ENCODE data around the gene IKZF2. TPM values are rescaled to one million over a fixed set of nuclear protein-coding genes. Genes with fewer than 3 reads are reported as not detected.

The IKZF2 gene
- total RNA-seq, 1 experiment from 2014 or later = 1.6 TPM

GRCh38 chr2:213046431-213046830, 105.0 kb downstream of the IKZF2 start:
- ATAC-seq (no peak), DNase-seq (ENCODE audit: low read depth, low spot score) (no peak)
- H3K9me3 ChIP-seq (ENCODE audit: control insufficient read depth in 1 of 2, insufficient read depth in 1 of 2, low read depth in 1 of 2, low read length in 2 of 2) = no peaks in the 10 kb centered on the region
- H3K79me2 ChIP-seq (ENCODE audit: insufficient read depth, low read length) = no peaks in the 10 kb centered on the region
- H2AFZ ChIP-seq (ENCODE audit: low read depth, low read length, poor library complexity, severe bottlenecking) = no peak overlapping the region
- no peaks in the 10 kb centered on the region for H3K4me1 ChIP-seq (ENCODE audit: control insufficient read depth in 1 of 2, insufficient read depth in 2 of 2, low read length in 2 of 2)
- H4K20me1 ChIP-seq (ENCODE audit: insufficient read depth) = no peaks in the 10 kb centered on the region
- H3K9me2 ChIP-seq (ENCODE audit: insufficient read depth) = no peaks in the 10 kb centered on the region
- POLR2A ChIA-PET = no interaction called here
- H3K9ac ChIP-seq (ENCODE audit: low read length) = no peak overlapping the region
- RAD21 ChIA-PET (ENCODE audit: low non-redundant PET in 1 of 2, low total read pairs in 2 of 2, uncharacterized antibody in 2 of 2, unreplicated experiment in 2 of 2) = no interaction called here
- H3K27ac ChIP-seq (ENCODE audit: low read depth, low read length) = no peak overlapping the region
- no TSS peak for BruUV-seq (replicated peaks)
- intact Hi-C loops (cut with micrococcal nuclease) = no loop called here
- no peak overlapping the region for H3K4me2 ChIP-seq (ENCODE audit: low read length)
- CTCF ChIA-PET = no interaction called here
- no peaks in the 10 kb centered on the region for H3K27me3 ChIP-seq (ENCODE audit: insufficient read depth, low read length)
- H3K4me3 ChIP-seq (replicated peaks in 1 of 2; ENCODE audit: low read depth in 1 of 2, low read length in 2 of 2) = no peak overlapping the region
- no peaks in the 10 kb centered on the region for H3K36me3 ChIP-seq (ENCODE audit: control insufficient read depth in 1 of 2, insufficient read depth in 2 of 2, low read length in 2 of 2)
- TF ChIP-seq SRF (IDR thresholded peaks at IDR 0.05; ENCODE audit: low read depth) = no peak
- TF ChIP-seq EZH2phosphoT487 (IDR thresholded peaks at IDR 0.05; ENCODE audit: borderline replicate concordance) = no peak
- TF ChIP-seq SP1 (IDR thresholded peaks at IDR 0.05; ENCODE audit: low read depth) = no peak
- no peak for TF ChIP-seq ZNF274 (IDR thresholded peaks at IDR 0.05; ENCODE audit: low read depth, low read length)
- TF ChIP-seq SIN3A (IDR thresholded peaks at IDR 0.05; ENCODE audit: low read depth) = no peak
- no peak for TF ChIP-seq CBX3 (IDR thresholded peaks at IDR 0.05; ENCODE audit: low read depth)
- no peak for TF ChIP-seq EZH2 (IDR thresholded peaks at IDR 0.05)
- no peak for TF ChIP-seq ZFX (IDR thresholded peaks at IDR 0.05)
- no peak for TF ChIP-seq ELF1 (IDR thresholded peaks at IDR 0.05; ENCODE audit: borderline replicate concordance, low read depth)
- no peak for TF ChIP-seq JUND (IDR thresholded peaks at IDR 0.05)

- intact Hi-C loops (cut with micrococcal nuclease) = no loop called here
- H3K27me3 ChIP-seq (ENCODE audit: insufficient read depth, low read length) = no peaks in the 10 kb centered on the region
- DNase-seq (ENCODE audit: low read depth, low spot score) (no peak), ATAC-seq (no peak)
- BruUV-seq (replicated peaks) = no TSS peak
- H3K36me3 ChIP-seq (ENCODE audit: control insufficient read depth in 1 of 2, insufficient read depth in 2 of 2, low read length in 2 of 2) = no peaks in the 10 kb centered on the region
- H3K4me3 ChIP-seq (replicated peaks in 1 of 2; ENCODE audit: low read depth in 1 of 2, low read length in 2 of 2) = no peak overlapping the region
- H3K27ac ChIP-seq (ENCODE audit: low read depth, low read length) = no peak overlapping the region
- RAD21 ChIA-PET (ENCODE audit: low non-redundant PET in 1 of 2, low total read pairs in 2 of 2, uncharacterized antibody in 2 of 2, unreplicated experiment in 2 of 2) = no interaction called here
- CTCF ChIA-PET = no interaction called here
- no peaks in the 10 kb centered on the region for H4K20me1 ChIP-seq (ENCODE audit: insufficient read depth)
- no peak overlapping the region for H2AFZ ChIP-seq (ENCODE audit: low read depth, low read length, poor library complexity, severe bottlenecking)
- H3K9me3 ChIP-seq (ENCODE audit: control insufficient read depth in 1 of 2, insufficient read depth in 1 of 2, low read depth in 1 of 2, low read length in 2 of 2) = no peaks in the 10 kb centered on the region
- no peaks in the 10 kb centered on the region for H3K4me1 ChIP-seq (ENCODE audit: control insufficient read depth in 1 of 2, insufficient read depth in 2 of 2, low read length in 2 of 2)
- H3K9ac ChIP-seq (ENCODE audit: low read length) = no peak overlapping the region
- H3K9me2 ChIP-seq (ENCODE audit: insufficient read depth) = no peaks in the 10 kb centered on the region
- TF ChIP-seq REST (IDR thresholded peaks at IDR 0.05; ENCODE audit: low read depth) (no peak), ELF1 (IDR thresholded peaks at IDR 0.05; ENCODE audit: borderline replicate concordance, low read depth) (no peak), FOSL1 (IDR thresholded peaks at IDR 0.05; ENCODE audit: low read depth) (no peak), EZH2 (IDR thresholded peaks at IDR 0.05) (no peak), SRF (IDR thresholded peaks at IDR 0.05; ENCODE audit: low read depth) (no peak), SIN3A (IDR thresholded peaks at IDR 0.05; ENCODE audit: low read depth) (no peak)
- POLR2A ChIA-PET = no interaction called here
- H3K4me2 ChIP-seq (ENCODE audit: low read length) = no peak overlapping the region
- no peaks in the 10 kb centered on the region for H3K79me2 ChIP-seq (ENCODE audit: insufficient read depth, low read length)
Measured at GRCh38 chr2:213043566-213043965, 107.8 kb downstream of the IKZF2 start.
